ENCODE results near the gene DPF3. TPM values are rescaled to one million over a fixed set of nuclear protein-coding genes. Genes with fewer than 3 reads are reported as not detected.

Gene DPF3
- total RNA-seq, 1 experiment from 2014 or later, result not detected

GRCh38 chr14:72881543-72881942 lies 12.4 kb downstream of the DPF3 start:
- H3K27ac ChIP-seq, result no peak overlapping the region
- no peaks in the 10 kb centered on the region for H3K9me3 ChIP-seq (ENCODE audit: insufficient read depth, low read depth)
- TF ChIP-seq EZH2 (IDR thresholded peaks at IDR 0.05; ENCODE audit: low read depth), result no peak
- TF ChIP-seq CTCF (conservative IDR thresholded peaks at IDR 0.05), result no peak
- H3K27me3 ChIP-seq (ENCODE audit: insufficient read depth, low read depth), result peaks cover 96% of the 10 kb centered on the region
- H3K79me2 ChIP-seq (ENCODE audit: low read depth), result no peaks in the 10 kb centered on the region
- H3F3A ChIP-seq (ENCODE audit: insufficient read depth, low read depth), result no peaks in the 10 kb centered on the region
- no peak for DNase-seq
- H3K4me2 ChIP-seq, result no peak overlapping the region
- H3K9me2 ChIP-seq (ENCODE audit: insufficient read depth), result no peaks in the 10 kb centered on the region
- BruUV-seq (replicated peaks), result no TSS peak
- H4K20me1 ChIP-seq (ENCODE audit: insufficient read depth), result no peaks in the 10 kb centered on the region
- H3K4me3 ChIP-seq, result no peak overlapping the region
- no peaks in the 10 kb centered on the region for H3K36me3 ChIP-seq (ENCODE audit: low read depth)
- no peak overlapping the region for H2AFZ ChIP-seq
- POLR2A ChIA-PET (ENCODE audit: unreplicated experiment), result interaction anchor here (0.6 kb wide), 1 partner anchor 103 kb away, joined by 3 read pairs; no protein-coding TSS in a partner anchor
- intact Hi-C loops (cut with micrococcal nuclease; ENCODE audit: unreplicated experiment), result no loop called here
- CTCF ChIA-PET, result no interaction called here
- no peaks in the 10 kb centered on the region for H3K4me1 ChIP-seq (replicated peaks; ENCODE audit: insufficient read depth)

- no peaks in the 10 kb centered on the region for H4K20me1 ChIP-seq (ENCODE audit: insufficient read depth)
- TF ChIP-seq EZH2 (IDR thresholded peaks at IDR 0.05; ENCODE audit: low read depth) (no peak), CTCF (conservative IDR thresholded peaks at IDR 0.05) (no peak)
- CTCF ChIA-PET, result no interaction called here
These were observed 13.1 kb downstream of the DPF3 start for GRCh38 chr14:72880820-72881219.

GRCh38 chr14:72880164-72880563 lies 13.7 kb downstream of the DPF3 start:
- no peak overlapping the region for H3K27ac ChIP-seq
- no peak overlapping the region for H3K4me2 ChIP-seq
- ChIA-PET POLR2A (ENCODE audit: unreplicated experiment) (no interaction called here), CTCF (no interaction called here)
- no peak for DNase-seq
- H3K4me3 ChIP-seq, result no peak overlapping the region
- H3K9me2 ChIP-seq (ENCODE audit: insufficient read depth), result no peaks in the 10 kb centered on the region
- no peak overlapping the region for H2AFZ ChIP-seq
- no peaks in the 10 kb centered on the region for H4K20me1 ChIP-seq (ENCODE audit: insufficient read depth)
- peaks cover 95% of the 10 kb centered on the region for H3K27me3 ChIP-seq (ENCODE audit: insufficient read depth, low read depth)
- no peaks in the 10 kb centered on the region for H3K9me3 ChIP-seq (ENCODE audit: insufficient read depth, low read depth)
- intact Hi-C loops (cut with micrococcal nuclease; ENCODE audit: unreplicated experiment), result no loop called here
- no peaks in the 10 kb centered on the region for H3K36me3 ChIP-seq (ENCODE audit: low read depth)
- no peaks in the 10 kb centered on the region for H3K79me2 ChIP-seq (ENCODE audit: low read depth)
- no peak for TF ChIP-seq EZH2 (IDR thresholded peaks at IDR 0.05; ENCODE audit: low read depth)
- TF ChIP-seq CTCF (conservative IDR thresholded peaks at IDR 0.05), result no peak
- H3K4me1 ChIP-seq (replicated peaks; ENCODE audit: insufficient read depth), result no peaks in the 10 kb centered on the region
- BruUV-seq (replicated peaks), result no TSS peak
- H3F3A ChIP-seq (ENCODE audit: insufficient read depth, low read depth), result no peaks in the 10 kb centered on the region

More at GRCh38 chr14:72880820-72881219, 13.1 kb downstream of the DPF3 start:
- no peaks in the 10 kb centered on the region for H3F3A ChIP-seq (ENCODE audit: insufficient read depth, low read depth)
- no peaks in the 10 kb centered on the region for H3K9me2 ChIP-seq (ENCODE audit: insufficient read depth)
- H3K9me3 ChIP-seq (ENCODE audit: insufficient read depth, low read depth), result no peaks in the 10 kb centered on the region
- H2AFZ ChIP-seq, result no peak overlapping the region
- no peak for DNase-seq
- H3K36me3 ChIP-seq (ENCODE audit: low read depth), result no peaks in the 10 kb centered on the region
- no peak overlapping the region for H3K4me2 ChIP-seq
- intact Hi-C loops (cut with micrococcal nuclease; ENCODE audit: unreplicated experiment), result no loop called here
- no peak overlapping the region for H3K4me3 ChIP-seq
- H3K27me3 ChIP-seq (ENCODE audit: insufficient read depth, low read depth), result peaks cover 95% of the 10 kb centered on the region
- POLR2A ChIA-PET (ENCODE audit: unreplicated experiment), result no interaction called here
- no peaks in the 10 kb centered on the region for H3K79me2 ChIP-seq (ENCODE audit: low read depth)
- H3K4me1 ChIP-seq (replicated peaks; ENCODE audit: insufficient read depth), result no peaks in the 10 kb centered on the region
- no TSS peak for BruUV-seq (replicated peaks)
- no peak overlapping the region for H3K27ac ChIP-seq
